Measurements from ENCODE around the gene CEP135.
"Not testable (repeated sequence)": the region's sequence is repeated elsewhere in the genome, so short reads cannot be mapped to it uniquely, and the experiment has no call there.

CEP135 gene

DNA sequence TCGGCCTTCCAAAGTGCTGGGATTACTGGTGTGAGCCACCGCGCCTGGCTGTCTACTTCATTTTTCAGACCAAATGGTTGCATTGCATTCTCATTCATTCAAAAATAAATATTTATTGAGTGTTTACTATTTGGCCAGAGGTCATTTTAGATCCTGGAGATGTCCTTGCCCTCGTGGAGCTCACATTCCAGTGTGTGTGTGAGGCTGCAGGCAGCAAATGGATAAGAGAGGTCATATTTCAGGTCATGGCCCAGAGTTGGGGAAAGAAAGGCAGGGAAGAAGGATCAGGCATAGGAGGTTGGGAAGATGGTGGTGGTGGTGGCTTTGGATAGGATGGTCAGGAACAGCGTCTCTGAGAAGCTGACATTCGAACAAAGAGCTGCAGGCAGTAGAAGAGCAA lies 119.1 kb downstream of the CEP135 start:
- DNase-seq (ENCODE audit: low read depth, low spot score), result no peak

DNA sequence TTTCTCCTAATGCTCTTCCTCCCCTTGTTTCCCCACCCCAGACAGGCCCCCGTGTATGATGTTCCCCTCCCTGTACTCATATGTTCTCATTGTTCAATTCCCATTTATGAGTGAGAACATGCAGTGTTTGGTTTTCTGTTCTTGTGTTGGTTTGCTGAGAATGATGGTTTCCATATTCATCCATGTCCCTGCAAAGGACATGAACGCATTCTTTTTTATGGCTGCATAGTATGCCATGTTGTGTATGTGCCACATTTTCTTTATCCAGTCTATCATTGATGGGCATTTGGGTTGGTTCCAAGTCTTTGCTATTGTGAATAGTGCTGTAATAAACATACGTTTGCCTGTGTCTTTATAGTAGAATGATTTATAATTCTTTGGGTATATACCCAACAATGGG lies 124.0 kb downstream of the CEP135 start:
- DNase-seq (ENCODE audit: low read depth, low spot score), result not testable (repeated sequence)

DNA sequence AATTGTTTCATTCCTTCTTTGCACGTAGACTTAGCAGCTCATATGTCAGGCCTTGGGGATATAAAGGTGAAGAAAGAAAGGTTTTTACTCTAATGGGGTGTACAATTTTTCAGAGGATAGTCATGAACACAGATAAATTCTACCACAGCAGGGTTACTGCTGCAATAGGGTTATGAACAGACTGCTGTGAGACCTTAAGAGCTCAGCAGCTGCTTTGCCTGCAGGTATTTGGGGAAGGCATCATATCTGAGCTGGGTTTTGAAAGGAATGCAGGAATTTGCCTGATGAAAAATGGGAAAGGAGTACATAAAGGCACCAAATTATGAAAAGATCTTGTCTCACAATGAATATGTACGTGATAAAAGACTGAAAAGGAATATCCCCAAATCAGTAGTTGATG lies 128.9 kb downstream of the CEP135 start:
- DNase-seq (ENCODE audit: low read depth, low spot score), result no peak

DNA sequence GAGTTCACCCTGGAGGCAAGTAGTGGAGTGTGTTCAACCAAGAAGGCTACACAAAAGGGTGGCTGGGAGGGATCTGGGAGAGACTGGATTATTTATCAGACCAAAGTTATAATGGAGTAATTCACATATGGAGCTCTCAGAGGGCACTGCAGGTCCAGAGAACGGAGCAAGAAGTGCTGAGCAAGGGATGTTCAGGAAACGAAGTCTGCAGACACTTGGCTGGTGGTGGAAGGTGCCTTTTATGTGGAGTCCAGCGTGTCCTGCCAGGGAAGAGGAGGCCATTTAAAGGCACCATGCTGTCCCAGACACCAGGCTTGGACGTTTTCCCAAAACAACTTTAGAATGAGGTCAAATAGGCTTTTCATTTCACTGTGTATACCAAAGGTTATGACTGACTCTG lies 130.1 kb downstream of the CEP135 start:
- DNase-seq (ENCODE audit: low read depth, low spot score), result no peak

DNA sequence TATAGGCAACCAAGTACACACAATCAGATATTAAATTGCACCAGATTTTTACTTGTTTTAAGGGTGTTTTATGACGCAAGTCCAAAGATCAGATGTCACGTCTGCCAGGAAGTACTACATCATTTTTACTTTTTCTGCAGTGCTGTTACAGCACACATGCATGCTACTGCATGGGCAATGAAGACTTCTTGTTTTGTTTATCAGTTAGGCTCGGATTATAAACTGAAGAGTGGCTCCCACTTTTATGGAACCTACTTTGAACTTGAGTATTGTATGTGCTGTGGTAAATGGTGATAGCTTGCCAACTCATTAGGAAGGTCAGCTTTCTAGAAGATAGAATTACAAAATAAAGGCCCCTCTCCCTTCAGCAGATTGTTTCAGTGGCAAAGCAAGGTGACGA lies 131.6 kb downstream of the CEP135 start:
- no peak for DNase-seq (ENCODE audit: low read depth, low spot score)

DNA sequence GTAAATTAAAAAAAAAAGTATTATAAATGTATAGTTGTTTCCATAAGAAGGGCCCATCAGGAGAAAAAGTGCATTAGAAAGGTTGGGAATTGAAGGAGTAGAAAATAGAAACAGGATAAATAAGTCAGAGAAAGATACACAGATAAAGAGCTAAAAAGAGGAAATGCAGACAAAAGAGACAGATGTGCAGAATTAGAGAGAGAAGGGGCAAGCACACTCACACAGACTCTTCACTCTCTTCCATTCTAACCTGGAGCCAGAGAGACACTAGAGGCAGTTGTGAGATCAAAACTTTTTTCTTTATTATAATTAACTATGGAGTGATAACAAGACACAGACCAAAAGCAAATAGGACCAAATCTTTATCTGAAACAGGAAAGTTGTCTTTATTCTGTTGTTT lies 134.1 kb downstream of the CEP135 start:
- no peak for DNase-seq (ENCODE audit: low read depth, low spot score)

All from ELF-1 (cell line).